LNCAP (cell line): Measurements from ENCODE around the gene SLC8A1.

ENCODE experiments used
- CTCF ChIP-seq: fragments of 450-650 bp; IDR thresholded peaks from 2 replicates; pipeline ENCODE4 v1.5.1; 2017; ENCODE audit warnings: mild to moderate bottlenecking

The SLC8A1 gene

GRCh38 chr2:40213619-40214018, 238.3 kb downstream of the SLC8A1 start:
- TF ChIP-seq CTCF: no peak

GRCh38 chr2:40213071-40213470, 238.8 kb downstream of the SLC8A1 start:
- 0 out of 2 replicates have a peak, but pooled peaks have one; percentile 24 for TF ChIP-seq CTCF

- no peak for TF ChIP-seq CTCF
These were observed 240.9 kb downstream of the SLC8A1 start for GRCh38 chr2:40210968-40211353.

GRCh38 chr2:40210344-40210967, 241.4 kb downstream of the SLC8A1 start:
- TF ChIP-seq CTCF: no peak

GRCh38 chr2:40209761-40210160, 242.1 kb downstream of the SLC8A1 start:
- no peak for TF ChIP-seq CTCF

- no peak for TF ChIP-seq CTCF
These were observed 243.4 kb downstream of the SLC8A1 start for GRCh38 chr2:40208463-40208862.

- TF ChIP-seq CTCF: no peak
These were observed 247.6 kb downstream of the SLC8A1 start for GRCh38 chr2:40204268-40204667.
